22Rv1 (cell line): ENCODE data around the gene CLMN.
"Not testable (repeated sequence)": the region's sequence is repeated elsewhere in the genome, so short reads cannot be mapped to it uniquely, and the experiment has no call there.

ENCODE experiments used
- CTCF ChIP-seq: fragments of 450-650 bp; IDR thresholded peaks from 2 replicates; pipeline ENCODE4 v1.5.1; 2017; ENCODE audit warnings: mild to moderate bottlenecking
- ZFX ChIP-seq: fragments of 450-650 bp; IDR thresholded peaks from 2 replicates; pipeline ENCODE4 v1.6.1; 2017; ENCODE audit warnings: antibody characterized with exemption, borderline replicate concordance

GRCh38 chr14:95201745-95202144 lies 118.0 kb downstream of the CLMN start:
- not testable (repeated sequence) for TF ChIP-seq CTCF, ZFX
